ENCODE data around the gene ARID3B. TPM values are rescaled to one million over a fixed set of nuclear protein-coding genes. Genes with fewer than 3 reads are reported as not detected.
"Not testable (repeated sequence)": the region's sequence is repeated elsewhere in the genome, so short reads cannot be mapped to it uniquely, and the experiment has no call there.

The ARID3B gene
- total RNA-seq, 1 donor from 2014 or later, result 2.5 TPM

- H3K4me3 Mint-ChIP-seq (ENCODE audit: unreplicated experiment), result no peak overlapping the region
- no peak overlapping the region for H3K27ac Mint-ChIP-seq (ENCODE audit: unreplicated experiment)
- no peak for DNase-seq (ENCODE audit: low spot score)
- no peak for TF ChIP-seq CTCF (IDR thresholded peaks at IDR 0.05)
- H3K9me3 Mint-ChIP-seq (ENCODE audit: low read depth), result no peaks in the 10 kb centered on the region
- H3K36me3 Mint-ChIP-seq (ENCODE audit: low read depth), result no peaks in the 10 kb centered on the region
- H3K27me3 Mint-ChIP-seq (ENCODE audit: low read depth), result no peaks in the 10 kb centered on the region
- no peaks in the 10 kb centered on the region for H3K4me1 Mint-ChIP-seq (ENCODE audit: low read depth)
Observed at GRCh38 chr15:74511583-74511982, 29.4 kb upstream of the ARID3B start.

- H3K9me3 Mint-ChIP-seq (ENCODE audit: low read depth); H3K27me3 Mint-ChIP-seq (ENCODE audit: low read depth); H3K4me1 Mint-ChIP-seq (ENCODE audit: low read depth); H3K36me3 Mint-ChIP-seq (ENCODE audit: low read depth); H3K27ac Mint-ChIP-seq (ENCODE audit: unreplicated experiment); DNase-seq (ENCODE audit: low spot score); H3K4me3 Mint-ChIP-seq (ENCODE audit: unreplicated experiment): not testable (repeated sequence)
Observed at GRCh38 chr15:74514059-74514458, 27.0 kb upstream of the ARID3B start.

DNA sequence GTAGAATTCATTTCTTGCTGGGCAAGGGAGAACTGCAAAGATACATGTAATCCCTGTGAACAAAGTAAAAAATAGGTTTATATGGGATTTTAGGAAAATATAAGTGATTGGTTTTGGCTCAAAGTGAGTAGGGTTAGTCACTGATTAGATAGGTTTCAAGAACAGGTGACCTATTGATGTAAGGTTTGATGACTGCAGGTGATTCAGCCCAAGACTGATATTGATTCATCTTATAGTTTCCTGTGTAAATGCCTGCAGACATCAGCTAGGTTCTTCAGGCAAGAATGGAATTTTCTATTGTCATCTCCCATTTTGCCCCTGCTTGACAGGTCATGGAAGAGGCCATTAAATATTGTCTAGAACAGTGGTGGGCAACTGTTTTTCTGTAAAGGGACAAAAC is 23.9 kb upstream of the ARID3B start:
- Mint-ChIP-seq H3K27ac (ENCODE audit: unreplicated experiment) (no peak overlapping the region), H3K9me3 (ENCODE audit: low read depth) (no peaks in the 10 kb centered on the region)

GRCh38 chr15:74519311-74519710 is 21.7 kb upstream of the ARID3B start:
- Mint-ChIP-seq H3K4me1 (ENCODE audit: low read depth) (no peaks in the 10 kb centered on the region), H3K27me3 (ENCODE audit: low read depth) (no peaks in the 10 kb centered on the region), H3K36me3 (ENCODE audit: low read depth) (no peaks in the 10 kb centered on the region), H3K4me3 (ENCODE audit: unreplicated experiment) (no peak overlapping the region), H3K9me3 (ENCODE audit: low read depth) (no peaks in the 10 kb centered on the region), H3K27ac (ENCODE audit: unreplicated experiment) (no peak overlapping the region)
- no peak for TF ChIP-seq CTCF (IDR thresholded peaks at IDR 0.05)
- no peak for DNase-seq (ENCODE audit: low spot score)

More for the DNA sequence above, 23.9 kb upstream of the ARID3B start:
- no peak for TF ChIP-seq CTCF (IDR thresholded peaks at IDR 0.05)
- Mint-ChIP-seq H3K36me3 (ENCODE audit: low read depth) (no peaks in the 10 kb centered on the region), H3K4me3 (ENCODE audit: unreplicated experiment) (no peak overlapping the region), H3K4me1 (ENCODE audit: low read depth) (no peaks in the 10 kb centered on the region), H3K27me3 (ENCODE audit: low read depth) (no peaks in the 10 kb centered on the region)
- DNase-seq (ENCODE audit: low spot score), result no peak

- H3K36me3 Mint-ChIP-seq (ENCODE audit: low read depth), result no peaks in the 10 kb centered on the region
- no peak overlapping the region for H3K27ac Mint-ChIP-seq (ENCODE audit: unreplicated experiment)
- no peaks in the 10 kb centered on the region for H3K4me1 Mint-ChIP-seq (ENCODE audit: low read depth)
- no peak overlapping the region for H3K4me3 Mint-ChIP-seq (ENCODE audit: unreplicated experiment)
- no peak for DNase-seq (ENCODE audit: low spot score)
- H3K27me3 Mint-ChIP-seq (ENCODE audit: low read depth), result no peaks in the 10 kb centered on the region
- H3K9me3 Mint-ChIP-seq (ENCODE audit: low read depth), result no peaks in the 10 kb centered on the region
- no peak for TF ChIP-seq CTCF (IDR thresholded peaks at IDR 0.05)
Observed at GRCh38 chr15:74520407-74520806, 20.6 kb upstream of the ARID3B start.

GRCh38 chr15:74523982-74524381 is 17.0 kb upstream of the ARID3B start:
- TF ChIP-seq CTCF (IDR thresholded peaks at IDR 0.05), result no peak
- Mint-ChIP-seq H3K4me1 (ENCODE audit: low read depth) (peaks cover 4% of the 10 kb centered on the region), H3K36me3 (ENCODE audit: low read depth) (no peaks in the 10 kb centered on the region), H3K27me3 (ENCODE audit: low read depth) (no peaks in the 10 kb centered on the region), H3K27ac (ENCODE audit: unreplicated experiment) (no peak overlapping the region), H3K9me3 (ENCODE audit: low read depth) (no peaks in the 10 kb centered on the region), H3K4me3 (ENCODE audit: unreplicated experiment) (no peak overlapping the region)
- no peak for DNase-seq (ENCODE audit: low spot score)

Data from chondrocyte (in vitro differentiated cells).